Neutrophil (primary cell): Measurements from ENCODE around the gene CSN1S1.

Source experiments
- H3K27ac ChIP-seq: fragments of 200-600 bp; sonication (generic); 2 replicates; pipeline ENCODE4 v1.5.1; 2016; ENCODE audit warnings: mild to moderate bottlenecking, moderate library complexity
- H3K27me3 ChIP-seq: fragments of 200-600 bp; sonication (generic); 2 replicates; pipeline ENCODE4 v1.6.0; 2016; ENCODE audit warnings: mild to moderate bottlenecking
- H3K36me3 ChIP-seq: fragments of 200-600 bp; sonication (generic); 2 replicates; pipeline ENCODE4 v1.5.1; 2017
- H3K4me1 ChIP-seq, 2 experiments: fragments of 200-600 bp in 1 of 2; sonication (generic) in 1 of 2; 1 replicate in 1 of 2; 2 replicates in 1 of 2; pipeline versions ENCODE4 v1.5.1 to v1.6.1; 2013 to 2016; ENCODE audit warnings: low read depth in 1 of 2, low read length in 1 of 2, mild to moderate bottlenecking in 1 of 2, moderate library complexity in 1 of 2; ENCODE audit not compliant: control insufficient read depth in 1 of 2, insufficient read depth in 1 of 2
- H3K4me3 ChIP-seq, 2 experiments: fragments of 200-600 bp in 1 of 2; sonication (generic) in 1 of 2; 1 replicate in 1 of 2; 2 replicates in 1 of 2; pipeline ENCODE4 v1.5.1; 2013 to 2016; ENCODE audit warnings: low read depth in 1 of 2, low read length in 1 of 2, mild to moderate bottlenecking in 1 of 2, moderate library complexity in 1 of 2
- H3K9me3 ChIP-seq: fragments of 200-600 bp; sonication (generic); 2 replicates; pipeline ENCODE4 v1.5.1; 2016
- TF ChIP-seq, protein P1 (sequence below): fragments of 200-600 bp; sonication (generic); IDR thresholded peaks from 2 replicates; pipeline ENCODE4 v1.5.1; 2016; ENCODE audit warnings: antibody characterized with exemption

Gene CSN1S1

DNA sequence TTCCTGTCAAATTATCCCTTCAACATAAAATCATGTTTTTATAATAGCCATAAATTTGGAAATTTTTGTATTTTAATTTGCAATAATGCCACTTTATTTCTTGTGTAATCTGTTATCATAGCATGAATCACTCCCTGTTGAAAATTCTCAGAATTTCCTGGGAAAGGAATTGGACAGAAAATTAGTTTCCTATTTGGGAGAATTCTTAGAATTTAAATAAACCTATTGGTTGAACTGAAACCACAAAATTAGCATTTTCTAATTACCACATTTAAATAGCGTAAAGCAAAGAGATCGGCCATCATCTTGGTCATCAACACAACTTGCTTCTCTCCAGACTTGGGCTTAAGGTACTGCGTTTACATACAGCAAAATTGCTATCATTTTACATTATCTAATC is at the start of gene CSN1S1:
Gene CSN1S1 (plus strand): TSS at position 301 of the 400 bp plus-strand sequence. CDS start 1,488 bp downstream, outside the sequence.
- H3K9me3 ChIP-seq: no peaks in the 10 kb centered on the region
- H3K36me3 ChIP-seq: no peaks in the 10 kb centered on the region
- no peak within 1 kb of the TSS for H3K27ac ChIP-seq
- TF ChIP-seq, protein P1, sequence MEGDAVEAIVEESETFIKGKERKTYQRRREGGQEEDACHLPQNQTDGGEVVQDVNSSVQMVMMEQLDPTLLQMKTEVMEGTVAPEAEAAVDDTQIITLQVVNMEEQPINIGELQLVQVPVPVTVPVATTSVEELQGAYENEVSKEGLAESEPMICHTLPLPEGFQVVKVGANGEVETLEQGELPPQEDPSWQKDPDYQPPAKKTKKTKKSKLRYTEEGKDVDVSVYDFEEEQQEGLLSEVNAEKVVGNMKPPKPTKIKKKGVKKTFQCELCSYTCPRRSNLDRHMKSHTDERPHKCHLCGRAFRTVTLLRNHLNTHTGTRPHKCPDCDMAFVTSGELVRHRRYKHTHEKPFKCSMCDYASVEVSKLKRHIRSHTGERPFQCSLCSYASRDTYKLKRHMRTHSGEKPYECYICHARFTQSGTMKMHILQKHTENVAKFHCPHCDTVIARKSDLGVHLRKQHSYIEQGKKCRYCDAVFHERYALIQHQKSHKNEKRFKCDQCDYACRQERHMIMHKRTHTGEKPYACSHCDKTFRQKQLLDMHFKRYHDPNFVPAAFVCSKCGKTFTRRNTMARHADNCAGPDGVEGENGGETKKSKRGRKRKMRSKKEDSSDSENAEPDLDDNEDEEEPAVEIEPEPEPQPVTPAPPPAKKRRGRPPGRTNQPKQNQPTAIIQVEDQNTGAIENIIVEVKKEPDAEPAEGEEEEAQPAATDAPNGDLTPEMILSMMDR: no peak
- no peaks in the 10 kb centered on the region for H3K27me3 ChIP-seq
- no peaks in the 10 kb centered on the region for H3K4me1 ChIP-seq
- H3K4me3 ChIP-seq: no peak within 1 kb of the TSS

DNA sequence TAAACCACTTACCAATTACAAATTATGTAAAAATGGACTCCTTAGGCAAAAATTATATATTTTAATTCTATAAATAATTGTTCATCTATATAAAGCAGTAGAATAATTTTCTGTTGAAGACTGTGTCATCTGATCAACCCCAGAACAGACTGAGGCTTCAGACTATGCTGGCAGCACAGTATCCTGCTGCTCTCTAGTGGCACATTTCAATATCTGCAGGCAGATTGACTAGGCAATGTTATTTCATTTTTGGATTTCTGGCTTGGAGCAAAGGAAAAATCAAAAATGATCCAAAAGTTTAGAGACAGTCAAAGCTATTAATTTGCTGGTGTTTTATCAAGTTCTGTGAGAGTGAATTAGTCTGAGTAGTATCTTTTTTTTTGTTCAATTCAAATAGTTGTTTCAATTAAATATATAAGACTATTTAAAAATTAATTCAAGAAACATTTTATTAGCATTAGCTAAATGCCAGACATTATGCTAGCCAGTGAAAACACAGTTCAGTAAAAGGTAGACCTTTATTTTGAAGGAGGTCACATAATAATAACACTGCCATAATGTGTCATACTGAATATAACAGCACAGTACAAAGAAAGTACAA is 49.6 kb upstream of the CSN1S1 start:
- H3K9me3 ChIP-seq: no peaks in the 10 kb centered on the region
- H3K4me1 ChIP-seq: no peaks in the 10 kb centered on the region
- no peak overlapping the region for H3K4me3 ChIP-seq
- TF ChIP-seq, protein P1: peak; percentile 88
- H3K27ac ChIP-seq: no peak overlapping the region
- no peaks in the 10 kb centered on the region for H3K36me3 ChIP-seq
- H3K27me3 ChIP-seq: no peaks in the 10 kb centered on the region

- H3K36me3 ChIP-seq: no peaks in the 10 kb centered on the region
- no peak overlapping the region for H3K27ac ChIP-seq
- H3K27me3 ChIP-seq: no peaks in the 10 kb centered on the region
- no peak overlapping the region for H3K4me3 ChIP-seq
- TF ChIP-seq, protein P1: no peak
- H3K9me3 ChIP-seq: no peaks in the 10 kb centered on the region
- H3K4me1 ChIP-seq: no peaks in the 10 kb centered on the region
Observed at GRCh38 chr4:69882150-69882549, 48.7 kb upstream of the CSN1S1 start.

- Histone ChIP-seq H3K4me1 (no peaks in the 10 kb centered on the region), H3K27ac (no peak overlapping the region), H3K36me3 (no peaks in the 10 kb centered on the region), H3K27me3 (no peaks in the 10 kb centered on the region), H3K9me3 (no peaks in the 10 kb centered on the region), H3K4me3 (no peak overlapping the region)
- TF ChIP-seq, protein P1: no peak
Observed at GRCh38 chr4:69888336-69888735, 42.5 kb upstream of the CSN1S1 start.

DNA sequence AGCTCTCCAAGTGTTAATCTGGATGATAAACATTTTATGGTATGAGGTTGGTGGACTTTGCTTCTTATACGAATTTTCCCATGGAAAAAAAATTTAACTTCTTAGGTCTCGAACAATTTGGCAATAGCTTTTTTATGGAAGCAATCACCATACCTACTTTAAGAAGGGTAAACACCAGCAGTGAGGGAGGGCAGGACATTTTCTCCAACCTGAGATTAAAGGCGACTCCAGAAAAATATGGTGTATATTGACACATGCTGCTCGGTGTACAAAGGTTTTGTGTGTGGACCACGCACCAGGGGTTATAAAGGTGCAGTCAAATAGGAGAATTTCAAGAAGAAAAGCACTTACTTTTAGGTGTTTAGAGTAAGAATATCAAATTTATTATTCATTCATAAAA is 36.7 kb upstream of the CSN1S1 start:
- Histone ChIP-seq H3K4me1 (no peaks in the 10 kb centered on the region), H3K4me3 (no peak overlapping the region), H3K27ac (no peak overlapping the region), H3K27me3 (peaks cover 16% of the 10 kb centered on the region), H3K36me3 (no peaks in the 10 kb centered on the region), H3K9me3 (no peaks in the 10 kb centered on the region)
- TF ChIP-seq, protein P1: no peak
